GM12875 (cell line): ENCODE results near the gene DNAJC28.
"Not testable (repeated sequence)": the region's sequence is repeated elsewhere in the genome, so short reads cannot be mapped to it uniquely, and the experiment has no call there.

ENCODE experiments used
- H3K4me3 ChIP-seq: one replicate; pipeline ENCODE4 v1.5.1; 2011; ENCODE audit warnings: low read depth, low read length, control low read depth
- TF ChIP-seq, protein P1 (sequence below): IDR thresholded peaks from 2 replicates; pipeline ENCODE4 v1.5.1; 2011; ENCODE audit warnings: low read depth, mild to moderate bottlenecking, control low read depth, inconsistent platforms, low read length, moderate library complexity, borderline replicate concordance; ENCODE audit not compliant: insufficient read depth

Gene DNAJC28

DNA sequence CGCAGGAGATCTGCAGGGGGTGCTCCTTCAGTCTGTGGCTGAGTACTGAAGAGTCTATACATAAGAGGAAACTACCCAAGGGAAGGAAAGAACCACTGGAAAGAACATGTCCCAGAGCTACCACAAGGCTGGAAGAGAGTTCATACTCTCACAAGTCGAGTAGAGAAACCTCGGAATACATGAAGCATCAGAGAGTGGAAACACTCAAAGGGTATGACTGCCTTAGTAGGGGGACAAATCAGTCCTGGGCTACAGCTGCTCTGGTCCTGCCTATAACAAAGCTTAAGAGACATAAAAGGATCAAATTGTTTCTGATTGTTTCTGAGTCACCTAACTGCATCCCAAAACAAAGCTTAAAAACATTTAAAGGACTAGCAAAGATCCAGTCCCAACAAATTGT, 39.2 kb downstream of the DNAJC28 start:
- H3K4me3 ChIP-seq: no peak overlapping the region
- TF ChIP-seq, protein P1, sequence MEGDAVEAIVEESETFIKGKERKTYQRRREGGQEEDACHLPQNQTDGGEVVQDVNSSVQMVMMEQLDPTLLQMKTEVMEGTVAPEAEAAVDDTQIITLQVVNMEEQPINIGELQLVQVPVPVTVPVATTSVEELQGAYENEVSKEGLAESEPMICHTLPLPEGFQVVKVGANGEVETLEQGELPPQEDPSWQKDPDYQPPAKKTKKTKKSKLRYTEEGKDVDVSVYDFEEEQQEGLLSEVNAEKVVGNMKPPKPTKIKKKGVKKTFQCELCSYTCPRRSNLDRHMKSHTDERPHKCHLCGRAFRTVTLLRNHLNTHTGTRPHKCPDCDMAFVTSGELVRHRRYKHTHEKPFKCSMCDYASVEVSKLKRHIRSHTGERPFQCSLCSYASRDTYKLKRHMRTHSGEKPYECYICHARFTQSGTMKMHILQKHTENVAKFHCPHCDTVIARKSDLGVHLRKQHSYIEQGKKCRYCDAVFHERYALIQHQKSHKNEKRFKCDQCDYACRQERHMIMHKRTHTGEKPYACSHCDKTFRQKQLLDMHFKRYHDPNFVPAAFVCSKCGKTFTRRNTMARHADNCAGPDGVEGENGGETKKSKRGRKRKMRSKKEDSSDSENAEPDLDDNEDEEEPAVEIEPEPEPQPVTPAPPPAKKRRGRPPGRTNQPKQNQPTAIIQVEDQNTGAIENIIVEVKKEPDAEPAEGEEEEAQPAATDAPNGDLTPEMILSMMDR: no peak

DNA sequence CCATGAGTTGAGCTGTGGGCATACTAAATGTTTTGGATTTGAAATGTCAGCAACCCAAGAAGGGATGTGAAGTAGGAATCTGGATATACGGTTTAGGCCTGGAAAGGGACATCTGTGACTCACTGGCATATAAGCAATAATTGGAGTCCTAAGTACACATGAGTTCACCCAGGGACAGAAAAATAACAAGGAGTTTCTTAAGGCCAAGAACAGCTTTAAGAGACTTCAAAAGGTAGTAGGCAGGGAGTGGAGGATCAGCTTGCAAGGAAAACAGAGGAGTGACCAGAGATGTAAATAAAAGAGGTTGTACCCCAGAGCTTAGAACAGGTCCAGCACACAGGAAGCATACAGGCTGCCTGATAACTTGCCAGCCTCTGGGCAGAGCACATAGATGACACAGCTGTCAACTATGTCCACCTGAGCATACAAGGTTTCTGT, 39.9 kb downstream of the DNAJC28 start:
- TF ChIP-seq, protein P1: no peak
- no peak overlapping the region for H3K4me3 ChIP-seq

DNA sequence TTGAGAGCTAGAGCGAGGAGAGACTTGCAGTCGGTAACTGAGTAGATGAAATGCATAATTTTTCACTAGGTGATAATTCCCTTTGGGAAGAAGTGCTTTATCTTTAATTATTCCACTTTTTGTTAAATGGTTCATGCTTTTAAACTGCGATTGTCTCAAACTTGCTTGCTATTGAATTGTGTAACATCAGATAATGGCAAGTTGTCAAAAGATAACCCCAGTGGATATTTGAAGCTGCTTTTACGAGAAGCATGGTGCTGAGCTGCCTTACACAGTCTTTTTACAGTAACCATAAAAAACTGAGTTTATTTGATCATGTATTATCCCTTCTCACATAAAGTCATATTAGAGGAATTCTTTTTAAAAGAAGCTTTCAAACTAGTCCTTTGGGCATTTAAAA, 41.9 kb downstream of the DNAJC28 start:
- no peak overlapping the region for H3K4me3 ChIP-seq
- TF ChIP-seq, protein P1: no peak

DNA sequence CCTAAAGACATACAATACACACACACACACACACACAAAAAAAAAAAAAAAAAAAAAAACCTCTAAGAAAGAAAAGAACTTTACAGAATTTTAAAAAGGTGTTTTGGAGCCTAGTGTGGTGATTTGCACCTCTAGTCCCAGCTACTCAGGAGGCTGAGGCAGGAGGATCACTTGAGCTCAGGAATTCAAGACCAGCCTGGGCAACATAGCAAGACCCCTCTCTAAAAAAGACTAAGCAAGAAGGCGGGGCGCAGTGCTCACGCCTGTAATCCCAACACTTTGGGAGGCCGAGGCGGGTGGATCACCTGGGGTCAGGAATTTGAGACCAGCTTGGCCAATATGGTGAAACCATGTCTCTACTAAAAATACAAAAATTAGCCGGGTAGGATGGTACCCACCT, 44.9 kb downstream of the DNAJC28 start:
- H3K4me3 ChIP-seq: not testable (repeated sequence)

DNA sequence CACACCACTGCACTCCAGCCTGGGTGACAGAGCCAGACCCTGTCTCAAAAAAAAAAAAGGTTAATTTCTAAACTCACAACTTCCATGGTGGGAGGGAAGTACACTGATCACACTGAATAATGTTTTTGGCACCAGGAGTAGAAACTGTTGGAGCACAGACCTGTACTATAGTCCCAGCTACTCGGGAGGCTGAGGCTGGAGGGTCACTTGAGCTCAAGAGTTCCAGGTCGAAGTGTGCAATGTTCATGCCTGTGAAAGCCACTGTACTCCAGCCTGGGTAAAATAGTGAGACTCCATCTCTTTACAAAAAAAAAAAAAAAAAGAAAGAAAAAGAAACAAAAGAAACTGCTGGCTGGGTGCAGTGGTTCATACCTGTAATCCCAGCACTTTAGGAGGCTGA, 47.0 kb downstream of the DNAJC28 start:
- TF ChIP-seq, protein P1: no peak
- no peak overlapping the region for H3K4me3 ChIP-seq

DNA sequence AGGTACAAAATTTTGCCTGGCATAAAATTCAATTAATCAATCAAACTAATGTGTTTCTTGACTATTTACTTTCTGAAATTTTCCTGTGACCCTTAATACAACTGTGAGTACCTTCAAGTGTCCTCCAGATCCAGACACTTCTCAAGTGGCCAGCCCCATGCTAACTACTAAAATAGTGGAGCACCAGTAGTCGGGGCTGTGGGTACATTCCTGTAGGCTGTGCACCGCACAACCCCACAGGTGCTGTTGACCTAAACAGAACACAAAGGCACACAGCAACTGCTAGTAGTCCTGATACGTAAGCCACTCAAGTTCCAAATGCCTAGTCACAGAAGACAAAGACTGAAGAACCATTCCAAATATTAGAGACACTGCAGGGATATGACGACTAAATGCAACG, 48.3 kb downstream of the DNAJC28 start:
- no peak overlapping the region for H3K4me3 ChIP-seq
- TF ChIP-seq, protein P1: no peak

DNA sequence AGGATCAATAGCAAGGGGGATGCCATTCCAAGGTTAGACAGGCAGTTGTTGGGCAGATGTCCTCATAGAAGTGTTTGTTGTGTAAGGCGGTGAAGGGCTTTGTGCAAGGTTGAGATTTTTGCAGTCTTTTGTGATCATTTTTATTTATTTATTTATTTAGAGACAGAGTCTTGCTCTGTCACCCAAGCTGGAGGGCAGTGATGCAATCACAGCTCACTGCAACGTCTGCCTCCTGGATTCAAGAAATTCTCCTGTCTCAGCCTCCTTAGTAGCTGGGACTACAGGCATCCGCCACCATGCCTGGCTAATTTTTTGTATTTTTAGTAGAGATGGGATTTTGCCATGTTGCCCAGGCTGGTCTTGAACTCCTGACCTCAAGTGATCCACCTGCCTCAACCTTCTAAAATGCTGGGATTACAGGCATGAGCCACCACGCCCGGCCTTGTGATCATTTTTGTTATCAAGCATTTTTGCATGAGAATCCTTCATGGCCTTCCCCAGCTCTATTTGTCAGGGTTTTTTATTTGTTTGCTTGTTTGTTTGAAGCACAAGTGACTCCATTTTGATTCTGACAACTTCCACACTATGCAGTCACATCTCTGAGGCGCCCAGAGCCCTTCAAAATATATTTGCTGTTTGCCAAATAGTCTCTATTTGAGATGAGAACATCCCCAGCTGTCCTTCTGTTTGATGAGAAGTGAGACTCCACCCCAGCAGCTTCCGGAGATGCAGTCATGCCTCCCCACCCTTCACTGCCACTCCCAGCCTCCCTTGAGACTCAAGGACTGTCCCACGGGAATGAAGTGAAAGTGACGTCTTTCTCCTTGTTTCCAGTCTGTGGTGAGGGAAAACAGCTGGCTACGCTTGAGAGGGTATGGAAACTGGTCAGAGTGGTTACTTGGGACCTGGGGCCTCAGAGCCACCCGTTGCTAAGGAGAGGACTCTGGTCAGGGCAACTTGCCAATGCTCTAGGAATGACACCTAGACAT, 49.7 kb downstream of the DNAJC28 start:
- H3K4me3 ChIP-seq: no peak overlapping the region
- TF ChIP-seq, protein P1: no peak
